Testis (tissue), 3 donors: Measurements from ENCODE around the gene ZNF423. TPM values are rescaled to one million over a fixed set of nuclear protein-coding genes. Genes with fewer than 3 reads are reported as not detected.

Experiments used
- DNase-seq: peaks from one replicate; pipeline ENCODE4 v3.0.0-alpha.2; 2019
- H3K27ac ChIP-seq, 2 donors: fragments of 200-600 bp; sonication (generic); one replicate each; pipeline ENCODE4 v1.5.1; 2019
- H3K27me3 ChIP-seq: fragments of 200-600 bp; sonication (generic); one replicate; pipeline ENCODE4 v1.5.1; 2019
- H3K36me3 ChIP-seq: fragments of 200-600 bp; sonication (generic); one replicate; pipeline ENCODE4 v1.5.1; 2017; ENCODE audit warnings: low read depth; ENCODE audit errors: missing control alignments
- H3K4me1 ChIP-seq: fragments of 200-600 bp; sonication (generic); one replicate; pipeline ENCODE4 v1.5.1; 2019
- H3K4me3 ChIP-seq, 2 donors: fragments of 200-600 bp; sonication (generic); one replicate each; pipeline ENCODE4 v1.5.1; 2017 to 2019
- H3K9me3 ChIP-seq: fragments of 200-600 bp; sonication (generic); one replicate; pipeline ENCODE4 v1.5.1; 2017
- POLR2A ChIP-seq: fragments of 450-650 bp; IDR thresholded peaks from one replicate; pipeline ENCODE4 v1.6.1; 2017; ENCODE audit warnings: antibody characterized with exemption, mild to moderate bottlenecking, moderate library complexity
- WGBS, 2 donors: methylation state at CpG; one replicate each; pipeline ENCODE4 v1.1.5; 2018; 5-methylcytosine and 5-hydroxymethylcytosine counted together
- intact Hi-C: fragments of 100-400 bp; cut with DNase I; formaldehyde crosslinking; loops from one replicate; pipeline ENCODE4 v1.15.1; 2023; ENCODE audit warnings: low total_unique reads
- polyA plus RNA-seq: library from polyadenylated mRNA; stranded (reverse); fragments of 350-450 nt; fragmentation: Illumina TruSeq; extraction: RNeasy Lipid Tissue Mini Kit (QIAGEN cat#74804); gene quantifications from one replicate; pipeline ENCODE4 v1.2.3, GENCODE V29; 2014; ENCODE audit warnings: low read depth, low replicate concordance; ENCODE audit not compliant: insufficient read depth
- total RNA-seq, 2 donors: library from RNA; depleted of rRNA; stranded (reverse); fragments of >200 nt; gene quantifications; one replicate each; pipeline ENCODE4 v1.2.3, GENCODE V29; 2016
- TF ChIP-seq, protein P1 (sequence below), 3 experiments: fragments of 450-650 bp in 2 of 3; fragments of 200-600 bp in 1 of 3; sonication (generic) in 1 of 3; IDR thresholded peaks; one replicate each; pipeline ENCODE4 v1.5.1; 2016 to 2019; ENCODE audit warnings: antibody characterized with exemption in 3 of 3, mild to moderate bottlenecking in 2 of 3, moderate library complexity in 1 of 3

Gene ZNF423
- total and polyA plus RNA-seq, 3 donors from 2014 or later, result 8.9 to 19.0 (median 12.1) TPM

GRCh38 chr16:49754495-49755312 is 101.2 kb downstream of the ZNF423 start:
- Histone ChIP-seq H3K4me3 (no peak overlapping the region), H3K27ac (peak overlapping the region in 1 of 2 donors; percentile 61), H3K9me3 (no peaks in the 10 kb centered on the region), H3K4me1 (peaks cover 10% of the 10 kb centered on the region), H3K27me3 (no peaks in the 10 kb centered on the region), H3K36me3 (no peaks in the 10 kb centered on the region)
- peak; percentile 21 for DNase-seq
- no peak for TF ChIP-seq POLR2A
- TF ChIP-seq, protein P1, sequence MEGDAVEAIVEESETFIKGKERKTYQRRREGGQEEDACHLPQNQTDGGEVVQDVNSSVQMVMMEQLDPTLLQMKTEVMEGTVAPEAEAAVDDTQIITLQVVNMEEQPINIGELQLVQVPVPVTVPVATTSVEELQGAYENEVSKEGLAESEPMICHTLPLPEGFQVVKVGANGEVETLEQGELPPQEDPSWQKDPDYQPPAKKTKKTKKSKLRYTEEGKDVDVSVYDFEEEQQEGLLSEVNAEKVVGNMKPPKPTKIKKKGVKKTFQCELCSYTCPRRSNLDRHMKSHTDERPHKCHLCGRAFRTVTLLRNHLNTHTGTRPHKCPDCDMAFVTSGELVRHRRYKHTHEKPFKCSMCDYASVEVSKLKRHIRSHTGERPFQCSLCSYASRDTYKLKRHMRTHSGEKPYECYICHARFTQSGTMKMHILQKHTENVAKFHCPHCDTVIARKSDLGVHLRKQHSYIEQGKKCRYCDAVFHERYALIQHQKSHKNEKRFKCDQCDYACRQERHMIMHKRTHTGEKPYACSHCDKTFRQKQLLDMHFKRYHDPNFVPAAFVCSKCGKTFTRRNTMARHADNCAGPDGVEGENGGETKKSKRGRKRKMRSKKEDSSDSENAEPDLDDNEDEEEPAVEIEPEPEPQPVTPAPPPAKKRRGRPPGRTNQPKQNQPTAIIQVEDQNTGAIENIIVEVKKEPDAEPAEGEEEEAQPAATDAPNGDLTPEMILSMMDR (IDR thresholded peaks at IDR 0.05), result no peak
- intact Hi-C loops, result no loop called here
- 50 to 56% methylated on average over 21 of the region's 21 CpGs for WGBS, 2 donors

- H3K27ac ChIP-seq, result no peak overlapping the region
- H3K27me3 ChIP-seq, result no peaks in the 10 kb centered on the region
- H3K36me3 ChIP-seq, result no peaks in the 10 kb centered on the region
- intact Hi-C loops, result no loop called here
- WGBS, 2 donors, result 62 to 67% methylated on average over 14 to 15 of the region's 15 CpGs
- no peaks in the 10 kb centered on the region for H3K9me3 ChIP-seq
- no peak for DNase-seq
- H3K4me1 ChIP-seq, result peaks cover 15% of the 10 kb centered on the region
- TF ChIP-seq, protein P1 (IDR thresholded peaks at IDR 0.05), result no peak
- TF ChIP-seq POLR2A, result no peak
- no peak overlapping the region for H3K4me3 ChIP-seq
Observed at GRCh38 chr16:49750341-49751000, 105.4 kb downstream of the ZNF423 start.

GRCh38 chr16:49749816-49750215 is 106.1 kb downstream of the ZNF423 start:
- H3K27ac ChIP-seq, result no peak overlapping the region
- intact Hi-C loops, result loop anchor here (10.0 kb wide), 1 partner anchor 55 kb away; no protein-coding TSS in a partner anchor
- H3K9me3 ChIP-seq, result no peaks in the 10 kb centered on the region
- 62 to 76% methylated on average over 4 to 9 of the region's 9 CpGs for WGBS, 2 donors
- no peak for TF ChIP-seq POLR2A
- TF ChIP-seq, protein P1 (IDR thresholded peaks at IDR 0.05), result no peak
- no peak overlapping the region for H3K4me3 ChIP-seq
- DNase-seq, result no peak
- peaks cover 10% of the 10 kb centered on the region for H3K4me1 ChIP-seq
- no peaks in the 10 kb centered on the region for H3K36me3 ChIP-seq
- H3K27me3 ChIP-seq, result no peaks in the 10 kb centered on the region

DNA sequence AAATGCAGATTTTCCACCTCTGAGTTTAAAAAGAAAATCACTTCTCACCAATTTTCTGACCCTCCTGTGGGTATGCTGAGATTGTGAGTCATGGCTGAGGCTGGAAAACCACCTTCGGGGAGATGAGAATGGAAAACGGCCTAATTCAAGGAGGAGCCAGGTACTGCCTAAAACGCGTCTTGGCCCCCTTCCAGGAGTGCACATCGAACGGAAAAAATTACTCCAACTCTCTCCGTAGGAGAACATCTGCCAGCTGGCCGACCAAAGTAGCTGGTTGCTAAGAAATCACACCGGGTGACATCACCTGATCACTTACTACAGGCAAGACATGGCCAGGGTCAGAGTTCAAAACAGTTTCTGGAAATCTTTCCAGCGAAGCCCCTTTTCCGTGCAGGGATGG is 107.6 kb downstream of the ZNF423 start:
- Histone ChIP-seq H3K27me3 (no peaks in the 10 kb centered on the region), H3K4me3 (no peak overlapping the region), H3K36me3 (no peaks in the 10 kb centered on the region), H3K9me3 (no peaks in the 10 kb centered on the region), H3K27ac (no peak overlapping the region), H3K4me1 (peaks cover 6% of the 10 kb centered on the region)
- WGBS, 2 donors, result 46 to 59% methylated on average over 11 of the region's 11 CpGs
- no peak for DNase-seq
- TF ChIP-seq, protein P1 (IDR thresholded peaks at IDR 0.05), result no peak
- intact Hi-C loops, result loop anchor here (10.0 kb wide), 1 partner anchor 54 kb away; no protein-coding TSS in a partner anchor
